Measurements from ENCODE around the gene CEACAM8. TPM values are rescaled to one million over a fixed set of nuclear protein-coding genes. Genes with fewer than 3 reads are reported as not detected.
"Not testable (repeated sequence)": the region's sequence is repeated elsewhere in the genome, so short reads cannot be mapped to it uniquely, and the experiment has no call there.

Gene CEACAM8
- total RNA-seq, result not detected

GRCh38 chr19:42594617-42595489 is at the start of gene CEACAM8:
TSS of gene CEACAM8 (minus strand) at chr19:42594924. CDS start at chr19:42594828, 96 bp downstream.
- Histone ChIP-seq H3K36me3 (no peaks in the 10 kb centered on the region), H3K27ac (no peak within 1 kb of the TSS), H3K9me3 (no peaks in the 10 kb centered on the region), H3K4me1 (no peaks in the 10 kb centered on the region), H3K4me3 (no peak within 1 kb of the TSS), H3K27me3 (no peaks in the 10 kb centered on the region)
- TF ChIP-seq POLR2A (IDR thresholded peaks at IDR 0.05), result no peak
- no peak for TF ChIP-seq CTCF (IDR thresholded peaks at IDR 0.05)
- DNase-seq, result no peak

GRCh38 chr19:42639324-42640092 is 44.8 kb upstream of the CEACAM8 start:
- H3K4me3 ChIP-seq, H3K9me3 ChIP-seq, H3K27ac ChIP-seq, H3K4me1 ChIP-seq, DNase-seq, H3K36me3 ChIP-seq, H3K27me3 ChIP-seq: not testable (repeated sequence)

GRCh38 chr19:42635233-42635539 is 40.5 kb upstream of the CEACAM8 start:
- DNase-seq, result no peak
- no peaks in the 10 kb centered on the region for H3K27me3 ChIP-seq
- no peaks in the 10 kb centered on the region for H3K9me3 ChIP-seq
- TF ChIP-seq CTCF (IDR thresholded peaks at IDR 0.05) (no peak), POLR2A (IDR thresholded peaks at IDR 0.05) (no peak)
- no peak overlapping the region for H3K4me3 ChIP-seq
- no peaks in the 10 kb centered on the region for H3K4me1 ChIP-seq
- no peaks in the 10 kb centered on the region for H3K36me3 ChIP-seq
- H3K27ac ChIP-seq, result no peak overlapping the region

- Histone ChIP-seq H3K27ac (no peak overlapping the region), H3K36me3 (no peaks in the 10 kb centered on the region), H3K4me3 (no peak overlapping the region), H3K9me3 (no peaks in the 10 kb centered on the region), H3K4me1 (no peaks in the 10 kb centered on the region), H3K27me3 (no peaks in the 10 kb centered on the region)
- DNase-seq, result no peak
- no peak for TF ChIP-seq POLR2A (IDR thresholded peaks at IDR 0.05)
- TF ChIP-seq CTCF (IDR thresholded peaks at IDR 0.05), result peak in 3 of 6 experiments; percentile 23 to 33 (median 31)
Measured at GRCh38 chr19:42634409-42635232, 39.9 kb upstream of the CEACAM8 start.

GRCh38 chr19:42629191-42629590 is 34.5 kb upstream of the CEACAM8 start:
- TF ChIP-seq POLR2A (IDR thresholded peaks at IDR 0.05) (no peak), CTCF (IDR thresholded peaks at IDR 0.05) (no peak)
- Histone ChIP-seq H3K27me3 (no peaks in the 10 kb centered on the region), H3K4me3 (no peak overlapping the region), H3K9me3 (no peaks in the 10 kb centered on the region), H3K36me3 (no peaks in the 10 kb centered on the region), H3K4me1 (no peaks in the 10 kb centered on the region), H3K27ac (no peak overlapping the region)
- DNase-seq, result no peak
